ENCODE results near the gene GAS7. TPM values are rescaled to one million over a fixed set of nuclear protein-coding genes. Genes with fewer than 3 reads are reported as not detected.

Gene GAS7
- total RNA-seq, 1 experiment from 2014 or later, result 12.3 TPM

DNA sequence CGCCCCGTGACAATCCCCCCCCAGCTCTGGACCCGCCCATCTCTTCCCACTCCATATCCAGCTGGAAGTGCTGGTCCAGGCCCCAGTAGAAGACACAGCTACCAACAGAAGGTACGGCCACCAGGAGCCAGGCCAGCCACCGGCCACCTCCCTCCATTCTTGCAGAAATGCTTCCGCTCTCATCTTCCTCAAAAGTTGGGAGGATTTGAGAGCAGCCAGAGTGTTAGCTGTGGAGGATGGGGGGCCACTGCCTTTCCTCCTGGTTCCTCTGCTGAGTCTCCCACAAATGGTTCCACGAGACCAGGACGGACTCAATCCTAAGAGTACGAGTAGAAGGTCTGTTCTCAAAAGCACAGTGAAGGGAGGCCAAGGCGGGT lies 78.3 kb downstream of the GAS7 start:
- ChIA-PET POLR2A (no interaction called here), CTCF (interaction anchor here (0.6 to 1.3 kb wide), 5 partner anchors 106 to 497 kb away, joined by 4 to 5 read pairs (median 4); no protein-coding TSS in a partner anchor)
- ATAC-seq (no peak), DNase-seq (ENCODE audit: low spot score) (no peak)
- TF ChIP-seq, protein P1, sequence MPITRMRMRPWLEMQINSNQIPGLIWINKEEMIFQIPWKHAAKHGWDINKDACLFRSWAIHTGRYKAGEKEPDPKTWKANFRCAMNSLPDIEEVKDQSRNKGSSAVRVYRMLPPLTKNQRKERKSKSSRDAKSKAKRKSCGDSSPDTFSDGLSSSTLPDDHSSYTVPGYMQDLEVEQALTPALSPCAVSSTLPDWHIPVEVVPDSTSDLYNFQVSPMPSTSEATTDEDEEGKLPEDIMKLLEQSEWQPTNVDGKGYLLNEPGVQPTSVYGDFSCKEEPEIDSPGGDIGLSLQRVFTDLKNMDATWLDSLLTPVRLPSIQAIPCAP (CRISPR knock-in tag; IDR thresholded peaks at IDR 0.05), result no peak
- TF ChIP-seq, protein P2, sequence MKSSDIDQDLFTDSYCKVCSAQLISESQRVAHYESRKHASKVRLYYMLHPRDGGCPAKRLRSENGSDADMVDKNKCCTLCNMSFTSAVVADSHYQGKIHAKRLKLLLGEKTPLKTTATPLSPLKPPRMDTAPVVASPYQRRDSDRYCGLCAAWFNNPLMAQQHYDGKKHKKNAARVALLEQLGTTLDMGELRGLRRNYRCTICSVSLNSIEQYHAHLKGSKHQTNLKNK (CRISPR knock-in tag; IDR thresholded peaks at IDR 0.05), result no peak
- no peak for TF ChIP-seq TEAD4 (CRISPR knock-in tag; IDR thresholded peaks at IDR 0.05)
- no peak for TF ChIP-seq GTF2I (CRISPR knock-in tag; conservative IDR thresholded peaks at IDR 0.05)
- no peak for TF ChIP-seq SMAD3 (CRISPR knock-in tag; IDR thresholded peaks at IDR 0.05; ENCODE audit: borderline replicate concordance)
- TF ChIP-seq MXD4 (CRISPR knock-in tag; IDR thresholded peaks at IDR 0.05; ENCODE audit: borderline replicate concordance), result no peak
- no peak for TF ChIP-seq SP1 (CRISPR knock-in tag; conservative IDR thresholded peaks at IDR 0.05)
- TF ChIP-seq, protein P3, sequence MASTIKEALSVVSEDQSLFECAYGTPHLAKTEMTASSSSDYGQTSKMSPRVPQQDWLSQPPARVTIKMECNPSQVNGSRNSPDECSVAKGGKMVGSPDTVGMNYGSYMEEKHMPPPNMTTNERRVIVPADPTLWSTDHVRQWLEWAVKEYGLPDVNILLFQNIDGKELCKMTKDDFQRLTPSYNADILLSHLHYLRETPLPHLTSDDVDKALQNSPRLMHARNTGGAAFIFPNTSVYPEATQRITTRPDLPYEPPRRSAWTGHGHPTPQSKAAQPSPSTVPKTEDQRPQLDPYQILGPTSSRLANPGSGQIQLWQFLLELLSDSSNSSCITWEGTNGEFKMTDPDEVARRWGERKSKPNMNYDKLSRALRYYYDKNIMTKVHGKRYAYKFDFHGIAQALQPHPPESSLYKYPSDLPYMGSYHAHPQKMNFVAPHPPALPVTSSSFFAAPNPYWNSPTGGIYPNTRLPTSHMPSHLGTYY (CRISPR knock-in tag; IDR thresholded peaks at IDR 0.05), result no peak
- no peak for TF ChIP-seq GRHL2 (CRISPR knock-in tag; IDR thresholded peaks at IDR 0.05; ENCODE audit: insufficient replicate concordance, severe bottlenecking)
- TF ChIP-seq, protein P4, sequence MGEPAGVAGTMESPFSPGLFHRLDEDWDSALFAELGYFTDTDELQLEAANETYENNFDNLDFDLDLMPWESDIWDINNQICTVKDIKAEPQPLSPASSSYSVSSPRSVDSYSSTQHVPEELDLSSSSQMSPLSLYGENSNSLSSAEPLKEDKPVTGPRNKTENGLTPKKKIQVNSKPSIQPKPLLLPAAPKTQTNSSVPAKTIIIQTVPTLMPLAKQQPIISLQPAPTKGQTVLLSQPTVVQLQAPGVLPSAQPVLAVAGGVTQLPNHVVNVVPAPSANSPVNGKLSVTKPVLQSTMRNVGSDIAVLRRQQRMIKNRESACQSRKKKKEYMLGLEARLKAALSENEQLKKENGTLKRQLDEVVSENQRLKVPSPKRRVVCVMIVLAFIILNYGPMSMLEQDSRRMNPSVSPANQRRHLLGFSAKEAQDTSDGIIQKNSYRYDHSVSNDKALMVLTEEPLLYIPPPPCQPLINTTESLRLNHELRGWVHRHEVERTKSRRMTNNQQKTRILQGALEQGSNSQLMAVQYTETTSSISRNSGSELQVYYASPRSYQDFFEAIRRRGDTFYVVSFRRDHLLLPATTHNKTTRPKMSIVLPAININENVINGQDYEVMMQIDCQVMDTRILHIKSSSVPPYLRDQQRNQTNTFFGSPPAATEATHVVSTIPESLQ (CRISPR knock-in tag; IDR thresholded peaks at IDR 0.05), result no peak
- TF ChIP-seq, protein P5, sequence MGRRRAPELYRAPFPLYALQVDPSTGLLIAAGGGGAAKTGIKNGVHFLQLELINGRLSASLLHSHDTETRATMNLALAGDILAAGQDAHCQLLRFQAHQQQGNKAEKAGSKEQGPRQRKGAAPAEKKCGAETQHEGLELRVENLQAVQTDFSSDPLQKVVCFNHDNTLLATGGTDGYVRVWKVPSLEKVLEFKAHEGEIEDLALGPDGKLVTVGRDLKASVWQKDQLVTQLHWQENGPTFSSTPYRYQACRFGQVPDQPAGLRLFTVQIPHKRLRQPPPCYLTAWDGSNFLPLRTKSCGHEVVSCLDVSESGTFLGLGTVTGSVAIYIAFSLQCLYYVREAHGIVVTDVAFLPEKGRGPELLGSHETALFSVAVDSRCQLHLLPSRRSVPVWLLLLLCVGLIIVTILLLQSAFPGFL (CRISPR knock-in tag; IDR thresholded peaks at IDR 0.05; ENCODE audit: borderline replicate concordance), result no peak
- TF ChIP-seq, protein P6, sequence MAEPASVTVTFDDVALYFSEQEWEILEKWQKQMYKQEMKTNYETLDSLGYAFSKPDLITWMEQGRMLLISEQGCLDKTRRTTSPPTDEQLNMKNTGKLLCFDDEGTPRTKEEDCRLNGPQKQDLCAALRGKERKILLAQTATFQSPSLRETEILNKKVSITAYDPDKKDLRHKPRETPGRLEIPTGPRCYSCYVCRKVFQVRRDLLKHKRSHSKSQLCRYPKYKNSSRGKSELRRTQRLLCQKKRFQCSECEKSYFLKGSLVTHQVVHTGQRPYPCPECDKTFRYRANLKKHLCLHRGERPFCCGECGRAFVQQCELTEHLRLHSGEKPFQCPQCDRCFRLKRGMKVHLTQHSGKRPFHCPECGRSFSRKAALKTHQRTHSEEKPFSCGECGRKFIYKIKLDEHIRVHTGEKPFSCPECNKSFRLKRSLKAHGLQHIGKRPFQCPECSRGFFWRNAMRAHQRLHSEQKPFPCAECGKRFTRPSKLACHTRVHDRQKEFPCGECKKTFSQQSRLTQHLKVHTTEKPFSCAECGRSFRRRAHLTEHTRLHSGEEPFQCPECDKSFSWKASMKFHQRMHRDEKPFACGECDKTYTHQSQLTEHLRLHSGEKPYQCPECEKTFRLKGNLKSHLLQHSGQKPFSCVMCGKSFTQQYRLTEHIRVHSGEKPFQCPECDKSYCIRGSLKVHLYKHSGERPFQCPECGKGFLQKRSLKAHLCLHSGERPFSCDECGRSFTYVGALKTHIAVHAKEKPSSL (CRISPR knock-in tag; conservative IDR thresholded peaks at IDR 0.05), result no peak
- no peak for TF ChIP-seq NR2C2 (CRISPR knock-in tag; IDR thresholded peaks at IDR 0.05)
- TF ChIP-seq ZNF121 (CRISPR knock-in tag; IDR thresholded peaks at IDR 0.05), result no peak
- Mint-ChIP-seq H3K9me3 (no peaks in the 10 kb centered on the region), H3K36me3 (no peaks in the 10 kb centered on the region), H3K4me1 (peaks cover 55% of the 10 kb centered on the region), H3K27ac (peak overlapping the region; percentile 63), H3K27me3 (ENCODE audit: low read depth) (no peaks in the 10 kb centered on the region), H3K4me3 (no peak overlapping the region)

DNA sequence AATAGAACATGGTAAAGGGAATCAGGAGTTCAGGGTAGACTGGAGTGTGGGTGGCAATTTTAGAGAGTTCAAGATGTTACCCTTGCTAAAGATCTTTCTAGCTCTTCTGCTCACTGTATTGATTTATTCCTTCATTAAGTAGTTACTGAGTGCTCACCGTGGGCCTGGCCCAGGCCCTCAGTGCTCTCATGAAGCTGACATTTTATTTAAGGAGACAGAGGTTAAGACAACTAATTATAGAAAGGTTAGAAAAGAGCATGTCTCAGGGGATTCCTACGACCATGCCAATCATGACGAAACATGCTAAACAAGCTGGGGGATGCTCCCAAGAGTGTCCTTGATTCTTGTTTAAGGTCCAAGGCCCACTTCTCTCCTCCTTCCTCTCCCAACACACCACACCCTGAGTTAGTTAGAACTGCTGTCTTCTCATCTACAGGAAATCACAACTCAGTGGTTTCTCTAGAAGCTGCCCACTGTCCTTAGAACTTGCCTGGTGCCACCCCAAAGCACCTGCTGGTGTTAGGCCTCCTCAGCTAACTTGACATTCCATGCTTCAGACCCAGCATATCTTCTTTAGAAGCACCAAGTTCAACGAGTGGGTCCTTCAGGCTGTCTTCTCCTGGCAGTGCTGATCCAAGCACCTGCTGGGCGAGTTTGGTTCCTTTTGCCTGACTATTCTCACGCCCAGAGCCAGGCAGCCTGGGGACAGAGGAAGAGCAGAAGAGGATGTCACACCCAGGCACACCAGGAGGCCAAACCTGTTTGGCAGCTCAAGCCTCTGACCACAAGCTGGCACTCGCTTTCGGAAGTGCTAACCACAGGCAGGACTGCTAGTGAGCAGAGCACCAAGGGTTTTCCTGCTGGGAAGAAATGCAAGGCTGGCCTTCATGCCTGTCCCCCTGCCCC lies 79.0 kb downstream of the GAS7 start:
- H3K36me3 Mint-ChIP-seq, result no peaks in the 10 kb centered on the region
- no peak overlapping the region for H3K4me3 Mint-ChIP-seq
- ChIA-PET POLR2A (no interaction called here), CTCF (interaction anchor here (0.6 to 1.3 kb wide), 6 partner anchors 107 to 497 kb away, joined by 3 to 5 read pairs (median 4); no protein-coding TSS in a partner anchor)
- H3K9me3 Mint-ChIP-seq, result no peaks in the 10 kb centered on the region
- DNase-seq (ENCODE audit: low spot score) (no peak), ATAC-seq (peak; percentile 22; the same call in 1 of the 2 replicates)
- TF ChIP-seq, protein P3 (CRISPR knock-in tag; IDR thresholded peaks at IDR 0.05), result no peak
- TF ChIP-seq FOXK1 (CRISPR knock-in tag; IDR thresholded peaks at IDR 0.05), result no peak
- TF ChIP-seq ZNF423 (CRISPR knock-in tag; IDR thresholded peaks at IDR 0.05), result peak; percentile 70
- TF ChIP-seq, protein P7, sequence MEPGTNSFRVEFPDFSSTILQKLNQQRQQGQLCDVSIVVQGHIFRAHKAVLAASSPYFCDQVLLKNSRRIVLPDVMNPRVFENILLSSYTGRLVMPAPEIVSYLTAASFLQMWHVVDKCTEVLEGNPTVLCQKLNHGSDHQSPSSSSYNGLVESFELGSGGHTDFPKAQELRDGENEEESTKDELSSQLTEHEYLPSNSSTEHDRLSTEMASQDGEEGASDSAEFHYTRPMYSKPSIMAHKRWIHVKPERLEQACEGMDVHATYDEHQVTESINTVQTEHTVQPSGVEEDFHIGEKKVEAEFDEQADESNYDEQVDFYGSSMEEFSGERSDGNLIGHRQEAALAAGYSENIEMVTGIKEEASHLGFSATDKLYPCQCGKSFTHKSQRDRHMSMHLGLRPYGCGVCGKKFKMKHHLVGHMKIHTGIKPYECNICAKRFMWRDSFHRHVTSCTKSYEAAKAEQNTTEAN (CRISPR knock-in tag; IDR thresholded peaks at IDR 0.05), result peak; percentile 83; the same call in 1 of the 2 replicates
- TF ChIP-seq, protein P8, sequence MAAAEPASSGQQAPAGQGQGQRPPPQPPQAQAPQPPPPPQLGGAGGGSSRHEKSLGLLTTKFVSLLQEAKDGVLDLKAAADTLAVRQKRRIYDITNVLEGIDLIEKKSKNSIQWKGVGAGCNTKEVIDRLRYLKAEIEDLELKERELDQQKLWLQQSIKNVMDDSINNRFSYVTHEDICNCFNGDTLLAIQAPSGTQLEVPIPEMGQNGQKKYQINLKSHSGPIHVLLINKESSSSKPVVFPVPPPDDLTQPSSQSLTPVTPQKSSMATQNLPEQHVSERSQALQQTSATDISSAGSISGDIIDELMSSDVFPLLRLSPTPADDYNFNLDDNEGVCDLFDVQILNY (CRISPR knock-in tag; IDR thresholded peaks at IDR 0.05), result no peak
- TF ChIP-seq, protein P9, sequence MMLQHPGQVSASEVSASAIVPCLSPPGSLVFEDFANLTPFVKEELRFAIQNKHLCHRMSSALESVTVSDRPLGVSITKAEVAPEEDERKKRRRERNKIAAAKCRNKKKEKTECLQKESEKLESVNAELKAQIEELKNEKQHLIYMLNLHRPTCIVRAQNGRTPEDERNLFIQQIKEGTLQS (CRISPR knock-in tag; conservative IDR thresholded peaks at IDR 0.05), result no peak
- peaks cover 61% of the 10 kb centered on the region for H3K4me1 Mint-ChIP-seq
- H3K27ac Mint-ChIP-seq, result 0 out of 2 replicates have a peak overlapping the region, but pooled peaks have one; percentile 46
- H3K27me3 Mint-ChIP-seq (ENCODE audit: low read depth), result no peaks in the 10 kb centered on the region

Measured in WTC11 (cell line).